Esophagus muscularis mucosa (tissue), 3 donors: ENCODE measurements around the gene ADORA1.

Experiments
- POLR2AphosphoS5 ChIP-seq, 2 donors: sonication (generic); formaldehyde crosslinking; IDR thresholded peaks; one replicate each; pipeline ENCODE4 v1.6.1; 2017; ENCODE audit warnings: antibody characterized with exemption in 2 of 2
- TF ChIP-seq, protein P1 (sequence below), 3 experiments: fragments of 200-600 bp in 2 of 3; fragments of 450-650 bp in 1 of 3; sonication (generic) in 2 of 3; IDR thresholded peaks; one replicate each; pipeline ENCODE4 v1.5.1; 2017 to 2019; ENCODE audit warnings: antibody characterized with exemption in 3 of 3, mild to moderate bottlenecking in 2 of 3, moderate library complexity in 1 of 3

DNA sequence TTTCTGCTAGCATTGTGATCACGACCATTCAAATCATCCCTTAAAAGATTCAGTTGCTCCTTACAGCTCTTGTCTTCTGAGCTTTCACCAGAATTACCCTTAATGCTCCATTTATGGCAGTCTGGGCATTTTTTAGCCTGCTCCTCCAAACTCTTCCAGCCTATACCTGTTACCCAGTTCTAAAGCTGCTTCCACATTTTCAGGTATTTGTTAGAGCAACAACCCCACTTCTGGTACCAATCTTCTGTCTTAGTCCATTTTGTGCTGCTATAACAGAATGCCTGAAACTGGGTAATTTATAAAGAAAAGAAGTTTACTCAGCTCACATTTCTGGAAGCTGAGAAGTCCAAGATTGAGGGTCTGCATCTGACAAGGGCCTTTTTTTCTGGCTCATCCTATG is 30.9 kb downstream of the ADORA1 start:
- no peak for TF ChIP-seq POLR2AphosphoS5 (IDR thresholded peaks at IDR 0.05)
- TF ChIP-seq, protein P1, sequence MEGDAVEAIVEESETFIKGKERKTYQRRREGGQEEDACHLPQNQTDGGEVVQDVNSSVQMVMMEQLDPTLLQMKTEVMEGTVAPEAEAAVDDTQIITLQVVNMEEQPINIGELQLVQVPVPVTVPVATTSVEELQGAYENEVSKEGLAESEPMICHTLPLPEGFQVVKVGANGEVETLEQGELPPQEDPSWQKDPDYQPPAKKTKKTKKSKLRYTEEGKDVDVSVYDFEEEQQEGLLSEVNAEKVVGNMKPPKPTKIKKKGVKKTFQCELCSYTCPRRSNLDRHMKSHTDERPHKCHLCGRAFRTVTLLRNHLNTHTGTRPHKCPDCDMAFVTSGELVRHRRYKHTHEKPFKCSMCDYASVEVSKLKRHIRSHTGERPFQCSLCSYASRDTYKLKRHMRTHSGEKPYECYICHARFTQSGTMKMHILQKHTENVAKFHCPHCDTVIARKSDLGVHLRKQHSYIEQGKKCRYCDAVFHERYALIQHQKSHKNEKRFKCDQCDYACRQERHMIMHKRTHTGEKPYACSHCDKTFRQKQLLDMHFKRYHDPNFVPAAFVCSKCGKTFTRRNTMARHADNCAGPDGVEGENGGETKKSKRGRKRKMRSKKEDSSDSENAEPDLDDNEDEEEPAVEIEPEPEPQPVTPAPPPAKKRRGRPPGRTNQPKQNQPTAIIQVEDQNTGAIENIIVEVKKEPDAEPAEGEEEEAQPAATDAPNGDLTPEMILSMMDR (IDR thresholded peaks at IDR 0.05), result no peak
